LNCAP (cell line): ENCODE results near the gene SLC19A3.

Experiments used
- CTCF ChIP-seq: fragments of 450-650 bp; IDR thresholded peaks from 2 replicates; pipeline ENCODE4 v1.5.1; 2017; ENCODE audit warnings: mild to moderate bottlenecking

Gene SLC19A3

GRCh38 chr2:227634201-227634600 is 83.6 kb downstream of the SLC19A3 start:
- no peak for TF ChIP-seq CTCF
